ENCODE data around the gene ARHGDIG. TPM values are rescaled to one million over a fixed set of nuclear protein-coding genes. Genes with fewer than 3 reads are reported as not detected.
"Not testable (repeated sequence)": the region's sequence is repeated elsewhere in the genome, so short reads cannot be mapped to it uniquely, and the experiment has no call there.

The ARHGDIG gene
- total and polyA plus RNA-seq, 4 donors: 0.75 to 3.1 TPM; not detected in 2

DNA sequence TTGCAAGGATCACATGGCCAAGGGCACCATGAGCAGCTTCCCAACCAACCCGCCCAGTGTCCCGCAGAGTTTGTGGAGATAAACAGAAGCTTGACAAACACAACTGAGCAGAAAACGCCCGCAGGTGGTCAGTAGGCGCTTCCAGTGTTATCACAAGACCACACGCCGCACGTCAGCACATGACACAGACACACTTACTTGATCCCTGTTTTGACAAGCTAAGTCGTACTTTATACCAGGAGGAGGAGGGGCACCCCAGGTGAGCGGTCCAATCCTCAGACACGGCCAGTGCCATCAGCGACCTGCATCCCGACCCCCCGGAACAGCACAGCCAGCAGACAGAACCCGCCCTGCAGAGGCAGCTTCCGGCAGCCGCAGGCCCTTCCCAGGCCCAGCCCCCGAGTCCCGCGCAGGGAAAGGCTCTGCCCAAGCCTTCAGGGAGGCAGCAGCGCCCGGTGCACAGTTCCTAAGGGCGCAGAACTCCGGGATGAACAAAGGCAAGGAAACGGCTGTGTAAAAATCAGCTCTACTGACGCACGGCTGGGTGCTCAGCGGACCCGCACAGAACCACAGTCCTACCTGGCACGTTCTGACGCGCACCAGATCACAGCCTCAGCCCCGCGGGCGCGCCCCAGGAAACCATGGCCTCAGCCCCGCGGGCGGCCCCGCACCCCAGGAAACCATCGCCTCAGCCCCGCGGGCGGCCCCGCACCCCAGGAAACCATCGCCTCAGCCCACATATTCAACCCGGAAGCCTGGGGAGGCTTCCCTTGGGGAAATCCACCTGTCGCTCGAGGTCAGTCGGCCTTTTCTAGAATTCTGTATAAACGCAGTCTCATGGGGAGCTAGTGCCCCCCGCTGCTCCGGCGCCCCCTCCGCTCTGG lies 44.3 kb downstream of the ARHGDIG start:
- Histone ChIP-seq H3K4me3 (ENCODE audit: low read length in 2 of 2) (no peak overlapping the region), H3K9me3 (ENCODE audit: control insufficient read depth, low read length) (no peaks in the 10 kb centered on the region), H3K27me3 (ENCODE audit: control insufficient read depth in 1 of 2, insufficient read depth in 2 of 2, low read length in 1 of 2) (no peaks in the 10 kb centered on the region), H3K36me3 (ENCODE audit: control insufficient read depth in 1 of 2, insufficient read depth in 2 of 2, low read length in 1 of 2) (no peaks in the 10 kb centered on the region), H3K27ac (ENCODE audit: low read depth in 1 of 2, low read length in 2 of 2) (no peak overlapping the region), H3K4me1 (ENCODE audit: control insufficient read depth in 1 of 2, insufficient read depth in 2 of 2, low read length in 2 of 2) (no peaks in the 10 kb centered on the region)
- intact Hi-C loops (cut with DNase I): no loop called here
- no peak for ATAC-seq (ENCODE audit: low FRiP score)
- 77 to 81% methylated on average over 55 of the region's 55 CpGs for WGBS, 2 donors
- peak in 1 of 2 donors; percentile 74 for DNase-seq

DNA sequence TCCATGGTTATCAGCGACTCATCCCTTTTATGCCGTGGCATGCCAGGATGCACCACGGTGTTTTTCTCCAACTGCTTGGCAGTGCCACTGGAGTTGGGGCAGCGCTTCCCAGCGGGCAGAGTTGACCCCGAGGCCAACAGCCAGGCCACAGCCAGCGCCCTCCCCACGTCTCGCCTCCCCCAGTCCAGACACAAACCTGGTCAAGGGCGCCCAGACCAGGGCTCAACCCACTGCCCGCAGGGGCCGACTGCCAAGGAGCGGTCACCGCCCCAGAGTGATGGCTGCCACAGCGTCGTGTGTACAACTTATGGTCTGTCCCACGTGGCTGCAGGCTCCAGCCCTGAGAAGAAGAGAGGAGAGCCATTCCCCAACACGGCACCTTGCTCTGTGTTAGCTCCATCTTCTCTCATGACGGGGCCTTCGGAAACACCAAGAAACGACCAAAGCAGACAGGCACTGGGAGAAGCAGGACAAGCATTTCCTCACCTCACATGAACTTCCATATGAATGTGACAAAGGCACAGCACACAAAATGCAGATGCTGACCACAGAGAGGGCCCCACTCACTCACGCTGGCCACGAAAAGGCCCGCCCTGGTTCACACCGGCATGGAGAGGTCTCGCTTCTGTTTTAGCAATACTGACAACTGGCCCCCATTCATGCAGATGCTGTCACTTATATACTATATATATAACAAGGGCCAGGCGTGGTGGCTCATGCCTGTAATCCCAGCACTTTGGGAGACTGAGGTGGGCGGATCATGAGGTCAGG lies 45.2 kb downstream of the ARHGDIG start:
- Histone ChIP-seq H3K36me3 (ENCODE audit: control insufficient read depth in 1 of 2, insufficient read depth in 2 of 2, low read length in 1 of 2) (no peaks in the 10 kb centered on the region), H3K4me3 (ENCODE audit: low read length in 2 of 2) (no peak overlapping the region), H3K4me1 (ENCODE audit: control insufficient read depth in 1 of 2, insufficient read depth in 2 of 2, low read length in 2 of 2) (no peaks in the 10 kb centered on the region), H3K9me3 (ENCODE audit: control insufficient read depth, low read length) (no peaks in the 10 kb centered on the region), H3K27ac (ENCODE audit: low read depth in 1 of 2, low read length in 2 of 2) (no peak overlapping the region), H3K27me3 (ENCODE audit: control insufficient read depth in 1 of 2, insufficient read depth in 2 of 2, low read length in 1 of 2) (no peaks in the 10 kb centered on the region)
- no peak for ATAC-seq (ENCODE audit: low FRiP score)
- WGBS, 2 donors: 92% methylated on average over 28 of the region's 28 CpGs
- no peak for DNase-seq
- intact Hi-C loops (cut with DNase I): no loop called here

- H3K4me1 ChIP-seq (ENCODE audit: control insufficient read depth in 1 of 2, insufficient read depth in 2 of 2, low read length in 2 of 2): no peaks in the 10 kb centered on the region
Observed at GRCh38 chr16:330741-331140, 50.4 kb downstream of the ARHGDIG start.

DNA sequence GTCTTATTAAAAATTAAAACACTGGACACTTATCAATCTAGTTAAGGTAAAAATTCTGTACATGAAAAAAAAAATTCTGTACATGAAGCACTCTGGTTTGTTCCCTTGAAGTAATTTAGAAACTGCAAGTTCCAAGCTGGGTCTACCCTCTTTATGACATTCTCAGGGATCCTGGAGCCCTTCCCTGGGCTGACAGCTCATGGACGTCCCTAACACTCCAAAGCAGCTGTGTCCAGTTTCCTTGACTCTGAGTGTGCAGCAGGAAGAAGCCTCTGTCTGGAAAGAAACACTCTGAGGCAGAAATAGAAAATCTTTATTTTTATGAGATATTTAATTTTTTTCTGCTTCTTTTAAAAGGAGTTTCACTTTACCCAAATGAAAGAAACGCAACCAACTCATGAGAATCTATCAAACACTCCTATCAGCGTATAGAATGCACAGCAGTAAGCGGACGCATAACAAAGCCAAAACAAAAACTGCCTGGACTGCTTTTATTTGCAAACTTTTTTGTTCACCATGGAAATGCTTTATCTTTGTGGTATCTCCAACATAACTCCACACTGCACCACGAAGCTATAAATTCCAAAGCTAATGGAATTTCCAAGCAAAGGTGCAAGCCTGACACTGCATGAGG lies 50.9 kb downstream of the ARHGDIG start:
- 70 to 73% methylated on average over 5 to 6 of the region's 6 CpGs for WGBS, 2 donors

More at GRCh38 chr16:330741-331140, 50.4 kb downstream of the ARHGDIG start:
- WGBS, 2 donors: 76 to 83% methylated on average over 2 of the region's 2 CpGs
- H3K27me3 ChIP-seq (ENCODE audit: control insufficient read depth in 1 of 2, insufficient read depth in 2 of 2, low read length in 1 of 2): no peaks in the 10 kb centered on the region
- H3K36me3 ChIP-seq (ENCODE audit: control insufficient read depth in 1 of 2, insufficient read depth in 2 of 2, low read length in 1 of 2): no peaks in the 10 kb centered on the region
- ATAC-seq (ENCODE audit: low FRiP score): no peak
- no peaks in the 10 kb centered on the region for H3K9me3 ChIP-seq (ENCODE audit: control insufficient read depth, low read length)
- intact Hi-C loops (cut with DNase I): loop anchor here in 1 of 2 donors (10.0 kb wide), 1 partner anchor 86 kb away; no protein-coding TSS in a partner anchor
- no peak for DNase-seq
- no peak overlapping the region for H3K4me3 ChIP-seq (ENCODE audit: low read length in 2 of 2)
- no peak overlapping the region for H3K27ac ChIP-seq (ENCODE audit: low read depth in 1 of 2, low read length in 2 of 2)

More for the DNA sequence above, 50.9 kb downstream of the ARHGDIG start:
- not testable (repeated sequence) for DNase-seq; H3K4me3 ChIP-seq (ENCODE audit: low read length in 2 of 2); H3K27me3 ChIP-seq (ENCODE audit: control insufficient read depth in 1 of 2, insufficient read depth in 2 of 2, low read length in 1 of 2); ATAC-seq (ENCODE audit: low FRiP score); H3K27ac ChIP-seq (ENCODE audit: low read depth in 1 of 2, low read length in 2 of 2); H3K4me1 ChIP-seq (ENCODE audit: control insufficient read depth in 1 of 2, insufficient read depth in 2 of 2, low read length in 2 of 2); H3K36me3 ChIP-seq (ENCODE audit: control insufficient read depth in 1 of 2, insufficient read depth in 2 of 2, low read length in 1 of 2); H3K9me3 ChIP-seq (ENCODE audit: control insufficient read depth, low read length)
- intact Hi-C loops (cut with DNase I): loop anchor here in 1 of 2 donors (10.0 kb wide), 1 partner anchor 86 kb away; no protein-coding TSS in a partner anchor

Other genes with a start within 250 kb of the ARHGDIG start
- 1 to 10 TPM; 6.0 to 6.1 TPM for gene POLR3K, start 227.0 kb upstream of the ARHGDIG start, total RNA-seq
- 10 to 100 TPM in 1 of 2 donors, 1 to 10 TPM in 1; 8.5 to 10.9 TPM for gene POLR3K, start 227.0 kb upstream of the ARHGDIG start, polyA plus RNA-seq
- 10 to 100 TPM; 10.7 to 11.1 TPM for gene SNRNP25, start 226.8 kb upstream of the ARHGDIG start, total RNA-seq
- 10 to 100 TPM; 18.5 to 32.2 TPM for gene SNRNP25, start 226.8 kb upstream of the ARHGDIG start, polyA plus RNA-seq
- gene RHBDF1, start 208.0 kb upstream of the ARHGDIG start, total RNA-seq: 10 to 100 TPM; 79.2 to 91.0 TPM
- 100 to 1,000 TPM in 1 of 2 donors, 10 to 100 TPM in 1; 23.7 to 215 TPM for gene RHBDF1, start 208.0 kb upstream of the ARHGDIG start, polyA plus RNA-seq
- 10 to 100 TPM; 56.2 to 59.5 TPM for gene MPG, start 202.4 kb upstream of the ARHGDIG start, total RNA-seq
- 100 to 1,000 TPM in 1 of 2 donors, 10 to 100 TPM in 1; 88.7 to 213 TPM for gene MPG, start 202.4 kb upstream of the ARHGDIG start, polyA plus RNA-seq
- 10 to 100 TPM; 13.4 to 29.0 TPM for gene NPRL3, start 141.9 kb upstream of the ARHGDIG start, total RNA-seq
- gene NPRL3, start 141.9 kb upstream of the ARHGDIG start, polyA plus RNA-seq: 10 to 100 TPM in 1 of 2 donors, 1 to 10 TPM in 1; 5.8 to 16.3 TPM
- gene HBZ, start 127.9 kb upstream of the ARHGDIG start, total RNA-seq: not detected
- not detected for gene HBZ, start 127.9 kb upstream of the ARHGDIG start, polyA plus RNA-seq
- 1 to 10 TPM in 1 of 2 donors, not detected in 1; 3.1 TPM for gene HBM, start 114.6 kb upstream of the ARHGDIG start, total RNA-seq
- not detected for gene HBM, start 114.6 kb upstream of the ARHGDIG start, polyA plus RNA-seq
- 1,000 to 10,000 TPM in 1 of 2 donors, 100 to 1,000 TPM in 1; 448 to 1,265 TPM for gene HBA2, start 107.7 kb upstream of the ARHGDIG start, total RNA-seq
- gene HBA2, start 107.7 kb upstream of the ARHGDIG start, polyA plus RNA-seq: 10 to 100 TPM; 30.6 to 35.8 TPM
- gene HBA1, start 103.9 kb upstream of the ARHGDIG start, total RNA-seq: 1,000 to 10,000 TPM in 1 of 2 donors, 100 to 1,000 TPM in 1; 559 to 1,337 TPM
- 1 to 10 TPM in 1 of 2 donors, not detected in 1; 8.0 TPM for gene HBA1, start 103.9 kb upstream of the ARHGDIG start, polyA plus RNA-seq
- gene HBQ1, start 100.1 kb upstream of the ARHGDIG start, total RNA-seq: not detected
- not detected for gene HBQ1, start 100.1 kb upstream of the ARHGDIG start, polyA plus RNA-seq
- 10 to 100 TPM; 69.5 to 98.5 TPM for gene LUC7L, start 51.1 kb upstream of the ARHGDIG start, total RNA-seq
- 100 to 1,000 TPM in 1 of 2 donors, 10 to 100 TPM in 1; 28.4 to 346 TPM for gene LUC7L, start 51.1 kb upstream of the ARHGDIG start, polyA plus RNA-seq
- 10 to 100 TPM; 58.0 to 60.7 TPM for gene FAM234A, start 45.8 kb upstream of the ARHGDIG start, total RNA-seq
- gene FAM234A, start 45.8 kb upstream of the ARHGDIG start, polyA plus RNA-seq: 10 to 100 TPM; 32.2 to 53.0 TPM
- 10 to 100 TPM in 1 of 2 donors, 1 to 10 TPM in 1; 3.3 to 35.2 TPM for gene RGS11, start 4.6 kb upstream of the ARHGDIG start, total RNA-seq
- 10 to 100 TPM in 1 of 2 donors, 1 to 10 TPM in 1; 5.4 to 76.5 TPM for gene RGS11, start 4.6 kb upstream of the ARHGDIG start, polyA plus RNA-seq
- gene PDIA2, start 2.6 kb downstream of the ARHGDIG start, total RNA-seq: 1 to 10 TPM in 1 of 2 donors, not detected in 1; 1.6 TPM
- 1 to 10 TPM; 5.3 to 6.3 TPM for gene PDIA2, start 2.6 kb downstream of the ARHGDIG start, polyA plus RNA-seq
- 10 to 100 TPM; 17.0 to 19.8 TPM for gene AXIN1, start 72.1 kb downstream of the ARHGDIG start, total RNA-seq
- 10 to 100 TPM in 1 of 2 donors, 1 to 10 TPM in 1; 9.1 to 14.2 TPM for gene AXIN1, start 72.1 kb downstream of the ARHGDIG start, polyA plus RNA-seq
- 10 to 100 TPM; 35.5 to 38.0 TPM for gene MRPL28, start 89.9 kb downstream of the ARHGDIG start, total RNA-seq
- gene MRPL28, start 89.9 kb downstream of the ARHGDIG start, polyA plus RNA-seq: 100 to 1,000 TPM in 1 of 2 donors, 10 to 100 TPM in 1; 42.6 to 107 TPM
- 10 to 100 TPM; 38.9 to 39.0 TPM for gene PGAP6, start 101.4 kb downstream of the ARHGDIG start, total RNA-seq
- 10 to 100 TPM; 27.4 to 41.4 TPM for gene PGAP6, start 101.4 kb downstream of the ARHGDIG start, polyA plus RNA-seq
- gene NME4, start 116.6 kb downstream of the ARHGDIG start, total RNA-seq: 10 to 100 TPM; 65.6 to 81.9 TPM
- gene NME4, start 116.6 kb downstream of the ARHGDIG start, polyA plus RNA-seq: 100 to 1,000 TPM in 1 of 2 donors, 10 to 100 TPM in 1; 95.5 to 128 TPM
- gene DECR2, start 121.3 kb downstream of the ARHGDIG start, total RNA-seq: 10 to 100 TPM; 10.9 to 15.9 TPM
- gene DECR2, start 121.3 kb downstream of the ARHGDIG start, polyA plus RNA-seq: 10 to 100 TPM; 16.2 to 21.8 TPM
- 10 to 100 TPM; 60.5 to 63.3 TPM for gene RAB11FIP3, start 145.1 kb downstream of the ARHGDIG start, total RNA-seq
- 10 to 100 TPM; 22.0 to 68.8 TPM for gene RAB11FIP3, start 145.1 kb downstream of the ARHGDIG start, polyA plus RNA-seq
- gene CAPN15, start 247.1 kb downstream of the ARHGDIG start, total RNA-seq: 10 to 100 TPM; 27.9 to 33.9 TPM
- gene CAPN15, start 247.1 kb downstream of the ARHGDIG start, polyA plus RNA-seq: 10 to 100 TPM; 15.3 to 24.1 TPM